ENCODE results near the gene RGMB.

The RGMB gene

GRCh38 chr5:98768160-98768959, 5.1 kb upstream of the RGMB start:
- no peak for DNase-seq (ENCODE audit: low read depth in 2 of 2)

GRCh38 chr5:98768960-98769209, 4.6 kb upstream of the RGMB start:
- DNase-seq (ENCODE audit: low read depth in 2 of 2): no peak

- no peak for DNase-seq (ENCODE audit: low read depth in 2 of 2)
Observed at GRCh38 chr5:98769210-98769958, 4.1 kb upstream of the RGMB start.

- DNase-seq (ENCODE audit: low read depth in 2 of 2): no peak
Observed at GRCh38 chr5:98769959-98770208, 3.6 kb upstream of the RGMB start.

GRCh38 chr5:98770209-98770910, 3.1 kb upstream of the RGMB start:
- DNase-seq (ENCODE audit: low read depth in 2 of 2): no peak

- DNase-seq (ENCODE audit: low read depth in 2 of 2): no peak
Observed at GRCh38 chr5:98770911-98771322, 2.5 kb upstream of the RGMB start.

GRCh38 chr5:98771382-98772109, 1.9 kb upstream of the RGMB start:
- no peak for DNase-seq (ENCODE audit: low read depth in 2 of 2)

- no peak for DNase-seq (ENCODE audit: low read depth in 2 of 2)
Observed at GRCh38 chr5:98772415-98773213, 849 bp upstream of the RGMB start.

GRCh38 chr5:98773214-98773463, 324 bp upstream of the RGMB start:
- no peak for DNase-seq (ENCODE audit: low read depth in 2 of 2)

- DNase-seq (ENCODE audit: low read depth in 2 of 2): no peak
Observed at GRCh38 chr5:98774192-98775033, 950 bp downstream of the RGMB start.

GRCh38 chr5:98775246-98776065, 2.0 kb downstream of the RGMB start:
- no peak for DNase-seq (ENCODE audit: low read depth in 2 of 2)

- no peak for DNase-seq (ENCODE audit: low read depth in 2 of 2)
Observed at GRCh38 chr5:98776066-98776705, 2.7 kb downstream of the RGMB start.

- DNase-seq (ENCODE audit: low read depth in 2 of 2): no peak
Observed at GRCh38 chr5:98777295-98777694, 3.8 kb downstream of the RGMB start.

- DNase-seq (ENCODE audit: low read depth in 2 of 2): no peak
Observed at GRCh38 chr5:98779264-98779877, 5.9 kb downstream of the RGMB start.

GRCh38 chr5:98780390-98780789, 6.9 kb downstream of the RGMB start:
- DNase-seq (ENCODE audit: low read depth in 2 of 2): no peak

GRCh38 chr5:98781520-98781919, 8.1 kb downstream of the RGMB start:
- no peak for DNase-seq (ENCODE audit: low read depth in 2 of 2)

GRCh38 chr5:98781964-98782363, 8.5 kb downstream of the RGMB start:
- no peak for DNase-seq (ENCODE audit: low read depth in 2 of 2)

- no peak for DNase-seq (ENCODE audit: low read depth in 2 of 2)
Observed at GRCh38 chr5:98783051-98783649, 9.7 kb downstream of the RGMB start.

- DNase-seq (ENCODE audit: low read depth in 2 of 2): no peak
Observed at GRCh38 chr5:98784411-98784810, 10.9 kb downstream of the RGMB start.
